Activated CD4-positive, alpha-beta T cell treated with anti-CD3 and anti-CD28 coated beads, Interleukin-2, amount 50 U/mL, for 24 hours (primary cell): ENCODE results near the gene ATP6V0E2.

Experiments used
- DNase-seq, 2 donors: peaks; one replicate each; pipeline ENCODE4 v3.0.0-alpha.2; 2020; ENCODE audit warnings: low read depth in 1 of 2, low spot score in 1 of 2

The ATP6V0E2 gene

GRCh38 chr7:149861728-149862045 lies 12.1 kb upstream of the ATP6V0E2 start:
- no peak for DNase-seq

DNA sequence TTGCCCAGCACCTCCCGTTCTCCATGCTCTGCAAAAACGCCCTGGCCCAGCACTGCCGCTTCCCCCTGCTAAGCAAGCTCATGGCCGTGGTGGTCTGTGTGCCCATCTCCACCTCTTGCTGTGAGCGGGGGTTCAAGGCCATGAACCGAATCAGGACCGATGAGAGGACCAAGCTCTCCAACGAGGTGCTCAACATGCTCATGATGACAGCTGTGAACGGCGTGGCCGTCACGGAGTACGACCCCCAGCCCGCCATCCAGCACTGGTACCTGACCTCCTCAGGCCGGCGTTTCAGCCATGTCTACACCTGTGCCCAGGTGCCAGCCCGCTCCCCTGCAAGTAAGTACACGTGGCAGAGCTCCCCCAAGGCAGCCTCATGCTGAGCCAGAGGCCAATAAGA lies 11.6 kb upstream of the ATP6V0E2 start:
- no peak for DNase-seq

DNA sequence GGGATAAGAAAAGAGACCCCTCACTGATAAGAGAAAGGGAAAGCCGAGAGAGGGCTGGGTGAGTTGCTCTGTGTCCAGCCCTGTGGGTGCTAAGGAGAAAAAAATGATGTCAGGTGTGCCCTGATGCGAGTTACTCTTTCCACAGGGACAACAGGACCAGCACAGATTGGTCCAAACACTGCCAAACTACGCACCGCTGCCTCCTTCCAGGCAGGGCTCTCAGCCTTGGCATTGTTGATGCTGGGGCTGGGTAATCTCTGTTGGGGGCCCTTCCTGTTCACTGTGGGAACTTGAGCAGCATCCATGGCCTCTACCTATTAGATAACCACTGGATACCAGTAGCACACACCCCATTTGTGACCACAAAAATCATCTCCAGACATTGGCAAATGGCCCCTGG lies 10.3 kb upstream of the ATP6V0E2 start:
- no peak for DNase-seq

- no peak for DNase-seq
These were observed 9.7 kb upstream of the ATP6V0E2 start for GRCh38 chr7:149864023-149864422.

GRCh38 chr7:149864751-149865150 lies 9.0 kb upstream of the ATP6V0E2 start:
- no peak for DNase-seq

- DNase-seq = no peak
These were observed 8.3 kb upstream of the ATP6V0E2 start for GRCh38 chr7:149865437-149865836.

GRCh38 chr7:149866139-149866778 lies 7.5 kb upstream of the ATP6V0E2 start:
- no peak for DNase-seq

DNA sequence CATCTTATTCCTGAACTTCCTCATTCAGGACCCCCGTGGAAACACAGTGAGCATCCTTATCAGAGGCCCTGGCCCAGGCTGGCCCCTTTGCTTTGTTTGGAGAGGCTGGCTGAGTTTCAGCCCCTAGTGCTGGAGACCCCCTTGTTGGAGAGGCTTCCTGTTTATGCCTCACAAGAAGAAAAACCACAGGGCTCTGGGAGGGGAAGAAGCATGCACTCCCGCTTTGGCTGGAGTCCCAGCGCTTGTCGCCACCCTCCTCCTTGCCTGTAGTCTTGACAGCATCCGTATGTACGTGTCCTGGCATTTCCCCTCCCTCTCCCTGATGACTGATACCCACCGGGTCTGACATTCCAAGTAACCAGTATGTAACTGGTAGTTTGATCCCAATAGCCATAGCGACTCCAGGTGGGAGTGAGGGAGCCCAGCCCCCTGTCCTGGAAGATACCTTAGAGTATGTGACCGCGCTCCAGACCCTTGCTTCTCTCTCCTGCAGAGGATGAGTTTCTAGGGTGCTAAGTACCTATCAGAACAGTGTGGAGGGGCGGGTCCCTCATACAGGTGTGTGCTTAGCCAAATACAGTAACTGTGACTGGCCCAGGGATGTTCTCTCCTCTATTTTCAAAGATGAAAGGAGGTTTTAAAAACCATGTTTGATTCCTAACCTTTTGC lies 6.9 kb upstream of the ATP6V0E2 start:
- DNase-seq = no peak

GRCh38 chr7:149867762-149868622 lies 5.8 kb upstream of the ATP6V0E2 start:
- no peak for DNase-seq

GRCh38 chr7:149868623-149869290 lies 5.0 kb upstream of the ATP6V0E2 start:
- DNase-seq = no peak

DNA sequence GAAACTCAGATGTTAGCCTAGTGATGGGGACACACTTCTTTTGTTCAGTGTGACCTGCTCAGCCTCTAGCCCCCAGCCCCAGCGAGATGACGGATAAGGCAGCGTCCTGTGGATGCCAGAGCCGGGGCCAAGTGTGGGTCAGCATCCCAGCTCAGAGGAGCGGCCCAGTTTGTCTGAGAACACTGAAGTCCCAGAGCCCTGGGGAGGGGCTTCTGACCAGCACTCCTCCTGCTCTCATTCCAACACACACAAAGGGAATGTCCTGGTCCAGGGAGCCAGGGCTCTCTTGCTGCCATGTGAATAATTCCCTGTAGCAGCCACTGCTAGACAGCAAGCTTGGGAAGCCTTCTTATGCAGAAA lies 4.5 kb upstream of the ATP6V0E2 start:
- DNase-seq = no peak

DNA sequence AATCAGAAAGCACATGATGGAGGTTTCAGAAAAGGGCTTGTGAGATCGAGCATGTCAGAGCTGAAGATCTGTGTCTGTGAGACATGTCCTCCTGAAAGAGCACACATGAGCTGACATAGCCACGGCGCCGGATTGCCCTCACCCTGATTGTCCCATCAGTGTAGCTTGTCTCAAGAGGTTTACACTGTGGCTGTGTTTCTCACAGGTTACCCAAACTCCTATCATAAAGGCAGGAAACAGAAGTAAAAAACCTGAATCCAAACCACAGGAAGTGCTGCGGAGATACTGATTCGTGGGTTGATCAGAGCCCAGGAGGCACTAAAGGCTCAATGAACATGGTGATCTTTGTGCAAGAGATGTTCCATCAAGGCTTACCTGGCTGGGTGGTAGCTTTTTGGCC lies 3.9 kb upstream of the ATP6V0E2 start:
- DNase-seq = no peak

GRCh38 chr7:149870274-149870673 lies 3.5 kb upstream of the ATP6V0E2 start:
- no peak for DNase-seq

GRCh38 chr7:149870701-149871483 lies 2.9 kb upstream of the ATP6V0E2 start:
- no peak for DNase-seq

DNA sequence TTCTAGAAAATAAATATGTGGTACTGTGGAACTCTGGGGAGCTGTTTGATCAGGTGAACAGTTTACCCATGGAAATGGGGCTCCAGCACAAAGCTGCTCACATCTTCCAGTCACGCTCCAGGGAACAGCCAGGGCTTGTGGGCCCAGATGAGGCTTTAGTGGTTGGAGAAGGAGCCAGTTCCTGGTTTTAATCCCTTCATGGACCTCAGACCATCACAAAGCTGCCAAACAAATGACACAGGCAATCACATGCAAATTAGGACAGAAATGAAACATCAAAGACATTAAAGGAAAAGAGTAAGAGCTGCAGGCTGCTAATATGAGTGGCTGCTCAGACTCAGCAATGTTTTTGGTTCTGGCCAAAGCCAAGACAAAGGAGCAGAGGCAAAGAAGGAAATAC lies 2.2 kb upstream of the ATP6V0E2 start:
- no peak for DNase-seq

- DNase-seq = no peak
These were observed 1.2 kb upstream of the ATP6V0E2 start for GRCh38 chr7:149872419-149873073.

DNA sequence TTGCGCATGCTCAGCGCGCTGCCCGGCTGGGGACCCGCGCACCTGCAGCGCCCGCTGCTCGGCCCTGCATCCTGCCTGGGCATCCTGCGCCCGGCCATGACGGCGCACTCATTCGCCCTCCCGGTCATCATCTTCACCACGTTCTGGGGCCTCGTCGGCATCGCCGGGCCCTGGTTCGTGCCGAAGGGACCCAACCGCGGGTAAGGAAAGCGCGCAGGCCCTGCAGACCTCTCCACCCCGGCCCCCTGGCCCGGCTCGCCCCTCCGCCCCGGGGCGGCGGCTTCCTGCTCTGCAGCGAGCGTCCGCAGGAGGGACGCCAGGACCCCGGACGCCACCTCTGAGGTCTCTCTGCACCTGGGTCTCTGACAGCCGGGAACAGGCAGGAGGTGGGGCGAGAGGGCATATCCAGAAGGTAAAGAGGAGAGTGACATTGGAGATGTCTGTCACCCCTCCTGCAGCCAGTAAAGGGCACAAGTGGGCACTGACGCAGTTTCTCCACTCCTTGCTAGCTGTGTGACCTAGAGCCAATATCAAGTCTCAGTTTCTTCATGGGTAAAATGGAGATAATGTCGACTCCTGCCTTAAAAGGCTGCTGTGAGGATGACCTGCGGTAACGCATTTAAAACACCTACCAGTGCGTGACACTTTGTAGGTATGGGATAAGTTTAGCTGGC lies 338 bp downstream of the ATP6V0E2 start:
- DNase-seq = no peak

DNA sequence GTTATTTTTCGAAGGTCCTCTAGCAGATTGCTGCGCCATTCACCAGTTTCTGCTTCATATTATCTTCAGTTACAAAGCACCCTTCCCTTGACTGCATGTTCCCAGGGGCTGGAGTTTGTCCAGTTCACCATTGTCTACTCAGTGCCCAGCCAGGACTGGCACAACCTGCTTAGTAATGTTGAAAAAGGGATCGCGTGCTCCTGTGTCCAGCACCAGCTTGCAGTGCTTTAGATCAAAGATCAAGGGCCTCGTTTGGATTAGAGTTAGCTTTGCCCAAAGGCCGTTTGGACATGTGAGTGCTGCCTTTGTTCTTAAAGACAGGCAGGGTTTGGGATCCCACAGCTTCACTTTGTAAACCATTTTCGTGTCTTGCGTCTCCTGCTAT lies 867 bp downstream of the ATP6V0E2 start:
- no peak for DNase-seq

DNA sequence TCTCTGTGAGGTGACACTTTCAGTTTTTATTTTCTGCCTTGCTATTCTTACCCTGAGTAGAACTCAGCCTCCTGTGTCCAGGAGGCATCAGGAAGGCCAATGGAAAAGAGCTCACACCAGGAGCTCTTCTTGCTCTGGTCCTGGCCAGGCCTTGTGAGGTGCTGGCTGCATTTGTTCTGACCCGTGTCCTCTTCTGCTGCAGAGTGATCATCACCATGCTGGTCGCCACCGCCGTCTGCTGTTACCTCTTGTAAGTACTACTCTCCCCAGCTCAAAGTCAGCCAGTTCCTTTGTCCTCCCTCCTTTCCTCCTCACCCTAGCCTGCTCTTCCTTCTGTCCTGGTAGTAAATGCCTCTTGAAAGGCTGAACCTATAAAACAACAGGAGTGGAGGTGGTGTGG lies 1.6 kb downstream of the ATP6V0E2 start:
- DNase-seq = no peak

DNA sequence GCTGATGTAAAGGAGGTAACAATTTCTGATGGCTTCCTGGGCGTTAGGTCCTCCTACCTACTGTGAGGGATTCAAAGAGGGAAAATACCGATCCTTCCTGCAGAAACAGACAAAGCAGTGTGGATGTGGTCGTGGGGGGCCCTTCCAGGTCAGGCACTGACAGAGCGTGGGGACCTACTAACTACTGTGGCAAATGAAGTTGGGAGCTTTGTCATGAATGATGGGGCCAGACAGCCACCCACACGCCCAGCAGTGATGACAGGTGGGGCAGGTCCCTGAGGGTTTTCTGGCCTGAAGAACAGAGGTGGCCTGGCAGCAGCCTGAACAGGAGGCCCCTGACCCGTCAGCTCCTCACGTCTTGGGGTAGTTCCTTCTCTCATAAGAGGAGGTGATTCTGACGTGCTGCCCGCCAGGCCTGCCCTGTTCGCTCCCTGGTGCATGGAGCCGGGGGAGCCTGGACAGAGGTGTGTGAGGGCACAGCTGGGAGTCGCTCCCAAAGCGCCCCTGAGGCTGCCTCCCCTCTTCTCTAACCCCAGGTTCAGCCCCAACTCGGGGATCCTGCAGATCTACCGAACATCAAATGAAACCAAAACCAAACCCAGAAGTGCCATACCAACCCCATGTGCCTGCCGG lies 4.2 kb downstream of the ATP6V0E2 start:
- DNase-seq = no peak
